HG03066 (cell line): ENCODE results near the gene MYH13.

Experiments used
- ATAC-seq: cut with Tn5 transposase; IDR thresholded peaks from one replicate; pipeline ENCODE4 v1.9.1; 2021; ENCODE audit warnings: low read depth; ENCODE audit not compliant: unreplicated experiment

The MYH13 gene

DNA sequence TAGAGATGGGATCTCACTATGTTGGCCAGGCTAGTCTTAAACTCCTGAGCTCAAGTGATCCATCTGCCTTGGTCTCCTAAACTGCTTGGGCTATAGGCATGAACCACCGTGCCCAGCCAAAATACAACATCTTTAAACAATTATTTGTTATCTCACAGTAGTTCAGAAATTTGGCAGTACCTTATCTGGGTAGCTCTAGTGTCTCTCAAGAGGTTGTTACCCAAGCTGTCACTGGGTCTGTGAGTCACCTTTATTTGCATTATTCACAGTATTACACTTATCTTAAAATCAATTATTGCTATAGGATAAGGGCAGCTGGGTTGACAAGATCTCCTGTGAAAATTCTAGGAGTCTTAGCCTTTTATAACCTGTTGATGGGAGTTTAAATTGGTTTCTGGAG is 110.4 kb downstream of the MYH13 start:
- ATAC-seq = no peak

DNA sequence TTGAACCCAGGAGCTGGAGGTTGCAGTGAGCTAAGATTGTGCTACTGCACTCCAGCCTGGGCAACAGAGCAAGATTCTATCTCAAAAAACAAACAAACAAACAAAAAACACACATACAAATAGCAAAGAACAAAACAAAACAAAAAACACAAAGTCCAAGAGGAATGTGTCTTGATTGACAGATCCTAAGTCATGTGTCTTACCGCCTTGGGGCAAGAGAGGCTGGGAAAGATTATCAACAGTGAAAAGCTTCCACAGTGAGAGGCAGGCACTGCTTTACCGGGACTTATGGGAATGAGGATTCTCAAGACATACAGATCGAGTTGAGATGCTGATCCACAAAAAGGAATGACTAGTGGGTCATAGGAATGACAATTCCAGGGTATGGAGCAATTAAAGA is 111.7 kb downstream of the MYH13 start:
- ATAC-seq = no peak

DNA sequence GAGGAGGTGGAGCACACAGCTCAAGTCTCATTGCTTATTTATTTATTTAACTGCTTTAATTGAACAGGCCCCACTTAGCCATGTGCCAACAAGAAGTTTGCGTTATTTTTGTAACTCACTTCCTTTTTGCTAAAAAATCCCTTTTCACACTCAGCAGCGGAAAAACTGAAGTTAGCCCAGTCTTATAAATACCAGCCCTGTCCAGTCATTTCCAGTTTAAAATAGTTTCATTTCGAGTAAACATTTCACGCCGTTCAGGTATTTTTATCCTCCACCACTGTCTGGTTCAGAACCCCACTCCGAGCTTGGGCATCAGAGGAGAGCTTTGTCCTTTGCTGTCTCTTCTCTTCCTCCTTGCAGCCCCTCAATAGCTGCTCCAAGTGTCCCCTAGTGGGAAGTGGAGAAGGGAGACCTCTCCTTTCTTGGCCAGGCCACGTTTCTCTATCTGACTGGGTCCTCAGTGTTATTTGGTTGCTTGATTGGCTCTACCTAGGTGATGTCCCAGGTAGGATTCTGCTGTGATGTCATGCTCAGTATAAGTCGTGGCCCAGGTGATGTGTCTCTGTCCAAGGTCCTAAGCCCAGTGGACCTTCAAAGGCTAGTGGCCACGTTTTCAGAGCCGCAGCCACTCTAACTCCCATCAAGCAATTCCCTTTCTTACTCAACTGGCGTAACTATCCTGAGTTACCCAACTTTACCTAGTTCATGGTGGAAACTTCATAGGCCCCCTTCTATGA is 121.4 kb downstream of the MYH13 start:
- ATAC-seq = peak; percentile 81
